KMS-11 (cell line): Measurements from ENCODE around the gene MMGT1.
"Not testable (repeated sequence)": the region's sequence is repeated elsewhere in the genome, so short reads cannot be mapped to it uniquely, and the experiment has no call there.

ENCODE experiments used
- H2AFZ ChIP-seq: fragments of 200-600 bp; sonication (generic); 2 replicates; pipeline ENCODE4 v1.6.1; 2016; ENCODE audit warnings: antibody characterized with exemption, mixed run types, low read depth
- H3K27ac ChIP-seq: fragments of 200-600 bp; sonication (generic); 2 replicates; pipeline ENCODE4 v1.6.1; 2016; ENCODE audit warnings: mild to moderate bottlenecking, mixed run types
- H3K27me3 ChIP-seq: fragments of 200-600 bp; sonication (generic); 2 replicates; pipeline ENCODE4 v1.6.1; 2017; ENCODE audit warnings: mild to moderate bottlenecking, low read depth, mixed run types, moderate library complexity; ENCODE audit not compliant: insufficient read depth
- H3K36me3 ChIP-seq: fragments of 200-600 bp; sonication (generic); 2 replicates; pipeline ENCODE4 v1.6.1; 2017; ENCODE audit warnings: mild to moderate bottlenecking, mixed run types; ENCODE audit not compliant: insufficient read depth
- H3K4me1 ChIP-seq: fragments of 200-600 bp; sonication (generic); 2 replicates; pipeline ENCODE4 v1.6.1; 2016; ENCODE audit warnings: mild to moderate bottlenecking, low read depth, mixed run types; ENCODE audit not compliant: poor library complexity, severe bottlenecking
- H3K4me2 ChIP-seq: fragments of 200-600 bp; sonication (generic); 2 replicates; pipeline ENCODE4 v1.7.0; 2016; ENCODE audit warnings: mild to moderate bottlenecking, mixed run types
- H3K4me3 ChIP-seq: fragments of 200-600 bp; sonication (generic); IDR thresholded peaks from 2 replicates; pipeline ENCODE4 v1.6.1; 2017; ENCODE audit warnings: low read depth, low read length, mixed read lengths; ENCODE audit not compliant: insufficient read depth
- H3K79me2 ChIP-seq: fragments of 200-600 bp; sonication (generic); 2 replicates; pipeline ENCODE4 v1.6.1; 2016; ENCODE audit warnings: low read depth, mixed run types; ENCODE audit not compliant: insufficient read depth
- H3K9ac ChIP-seq: fragments of 200-600 bp; sonication (generic); 2 replicates; pipeline ENCODE4 v1.6.1; 2016; ENCODE audit warnings: mild to moderate bottlenecking, mixed run types
- H4K20me1 ChIP-seq: fragments of 200-600 bp; sonication (generic); 2 replicates; pipeline ENCODE4 v1.6.1; 2016; ENCODE audit warnings: mild to moderate bottlenecking, mixed run types; ENCODE audit not compliant: insufficient read depth
- CTCF ChIP-seq: fragments of 200-600 bp; sonication (generic); conservative IDR thresholded peaks from 2 replicates; pipeline ENCODE4 v1.6.1; 2017; ENCODE audit warnings: low read depth, mild to moderate bottlenecking, antibody characterized with exemption, low read length, moderate library complexity, mixed read lengths

The MMGT1 gene

GRCh38 chrX:135931644-135932487 is 41.9 kb downstream of the MMGT1 start:
- Histone ChIP-seq H3K27ac (no peak overlapping the region), H3K4me1 (no peaks in the 10 kb centered on the region), H2AFZ (no peak overlapping the region), H3K36me3 (no peaks in the 10 kb centered on the region), H3K79me2 (no peaks in the 10 kb centered on the region), H3K4me2 (no peak overlapping the region), H3K27me3 (no peaks in the 10 kb centered on the region), H3K9ac (no peak overlapping the region), H4K20me1 (no peaks in the 10 kb centered on the region), H3K4me3 (no peak overlapping the region)
- TF ChIP-seq CTCF, result peak; percentile 65

GRCh38 chrX:135927897-135928296 is 45.9 kb downstream of the MMGT1 start:
- Histone ChIP-seq H3K79me2 (no peaks in the 10 kb centered on the region), H3K4me2 (no peak overlapping the region), H3K9ac (no peak overlapping the region), H3K36me3 (no peaks in the 10 kb centered on the region), H3K4me3 (no peak overlapping the region), H3K4me1 (no peaks in the 10 kb centered on the region), H3K27me3 (no peaks in the 10 kb centered on the region), H2AFZ (no peak overlapping the region), H3K27ac (no peak overlapping the region), H4K20me1 (no peaks in the 10 kb centered on the region)
- TF ChIP-seq CTCF, result no peak

- Histone ChIP-seq H3K4me2 (no peak overlapping the region), H3K4me1 (no peaks in the 10 kb centered on the region), H3K4me3 (no peak overlapping the region), H3K27me3 (no peaks in the 10 kb centered on the region), H3K79me2 (no peaks in the 10 kb centered on the region), H3K27ac (no peak overlapping the region), H2AFZ (no peak overlapping the region), H3K36me3 (no peaks in the 10 kb centered on the region), H4K20me1 (no peaks in the 10 kb centered on the region), H3K9ac (no peak overlapping the region)
- peak; percentile 30; the same call in 1 of the 2 replicates for TF ChIP-seq CTCF
Measured at GRCh38 chrX:135923353-135923752, 50.4 kb downstream of the MMGT1 start.

GRCh38 chrX:135920516-135920915 is 53.3 kb downstream of the MMGT1 start:
- H3K9ac ChIP-seq, H2AFZ ChIP-seq, H3K4me1 ChIP-seq, H3K27me3 ChIP-seq, H3K79me2 ChIP-seq, H4K20me1 ChIP-seq, H3K4me3 ChIP-seq, H3K27ac ChIP-seq, H3K4me2 ChIP-seq, H3K36me3 ChIP-seq: not testable (repeated sequence)

GRCh38 chrX:135914404-135914803 is 59.4 kb downstream of the MMGT1 start:
- Histone ChIP-seq H3K4me3 (no peak overlapping the region), H4K20me1 (no peaks in the 10 kb centered on the region), H3K4me2 (no peak overlapping the region), H3K79me2 (no peaks in the 10 kb centered on the region), H3K9ac (no peak overlapping the region), H3K27me3 (no peaks in the 10 kb centered on the region), H3K36me3 (no peaks in the 10 kb centered on the region), H2AFZ (no peak overlapping the region), H3K27ac (no peak overlapping the region), H3K4me1 (no peaks in the 10 kb centered on the region)
- no peak for TF ChIP-seq CTCF
